HCT116 (cell line): ENCODE data around the gene IREB2. TPM values are rescaled to one million over a fixed set of nuclear protein-coding genes. Genes with fewer than 3 reads are reported as not detected.

Experiments used
- ATAC-seq: fragments of 200-7000 bp; cut with Tn5 transposase; 2 replicates; pipeline ENCODE4 v1.9.1; 2020; ENCODE audit warnings: mild to moderate bottlenecking, moderate library complexity
- BruUV-seq: library from RNA; stranded (reverse); fragments of 400-500 nt; replicated peaks from 2 replicates; lab custom pipeline; 2021; lab: Mats Ljungman, UMichigan
- CTCF ChIA-PET: fragments of 300-600 bp; sonication (Branson Sonifier 250); formaldehyde crosslinking; loops from one replicate; lab custom pipeline; 2021; ENCODE audit warnings: antibody characterized with exemption; lab: Charles Lee
- POLR2A ChIA-PET: fragments of 300-600, 350-600 bp; sonication (Branson Sonifier 250); formaldehyde crosslinking; loops from one replicate; lab custom pipeline; 2021; ENCODE audit warnings: antibody characterized with exemption; lab: Charles Lee
- RAD21 ChIA-PET, 2 experiments: fragments of 300-600 bp; sonication (Branson Sonifier 250); formaldehyde crosslinking; loops; one replicate each; lab custom pipeline; 2023; ENCODE audit warnings: low total read pairs in 2 of 2; ENCODE audit not compliant: uncharacterized antibody in 2 of 2, unreplicated experiment in 2 of 2, low non-redundant PET in 1 of 2; lab: Charles Lee
- DNase-seq: peaks from one replicate; pipeline ENCODE4 v3.0.0-alpha.2; 2010; ENCODE audit warnings: low read depth, low spot score
- H2AFZ ChIP-seq: fragments of 200-600 bp; shearing (Covaris generic), sonication (generic); 2 replicates; pipeline ENCODE4 v1.6.1; 2017; ENCODE audit warnings: low read depth, mixed run types, mixed read lengths, antibody characterized with exemption, low read length; ENCODE audit not compliant: poor library complexity, severe bottlenecking
- H3K27ac ChIP-seq: 2 replicates; pipeline ENCODE4 v1.5.1; 2012; ENCODE audit warnings: low read depth, low read length
- H3K27me3 ChIP-seq: fragments of 200-600 bp; sonication (generic); 2 replicates; pipeline ENCODE4 v1.6.1; 2016; ENCODE audit warnings: mixed run types, low read length, mixed read lengths; ENCODE audit not compliant: insufficient read depth
- H3K36me3 ChIP-seq, 2 experiments: fragments of 200-500 bp in 1 of 2; fragments of 200-600 bp in 1 of 2; sonication (Bioruptor generic) in 1 of 2; sonication (generic) in 1 of 2; 2 replicates each; pipeline versions ENCODE4 v1.5.1 to v1.6.1; 2014 to 2016; ENCODE audit warnings: low read length in 2 of 2, inconsistent platforms in 1 of 2, mixed read lengths in 1 of 2, mixed run types in 1 of 2; ENCODE audit not compliant: insufficient read depth in 2 of 2, control insufficient read depth in 1 of 2
- H3K4me1 ChIP-seq, 2 experiments: fragments of 200-600 bp in 1 of 2; sonication (generic) in 1 of 2; 2 replicates each; pipeline versions ENCODE4 v1.5.1 to v1.6.1; 2012 to 2017; ENCODE audit warnings: low read length in 2 of 2, inconsistent platforms in 1 of 2, mild to moderate bottlenecking in 1 of 2, mixed read lengths in 1 of 2, mixed run types in 1 of 2, moderate library complexity in 1 of 2; ENCODE audit not compliant: insufficient read depth in 2 of 2, control insufficient read depth in 1 of 2
- H3K4me2 ChIP-seq: fragments of 200-600 bp; sonication (generic); 2 replicates; pipeline ENCODE4 v1.6.1; 2017; ENCODE audit warnings: mixed run types, low read length, mixed read lengths
- H3K4me3 ChIP-seq, 2 experiments: fragments of 200-600 bp in 1 of 2; sonication (generic) in 1 of 2; replicated peaks in 1 of 2; 2 replicates each; pipeline ENCODE4 v1.5.1; 2011 to 2016; ENCODE audit warnings: low read length in 2 of 2, control low read depth in 1 of 2, low read depth in 1 of 2, mild to moderate bottlenecking in 1 of 2, mixed read lengths in 1 of 2, mixed run types in 1 of 2
- H3K79me2 ChIP-seq: fragments of 200-600 bp; sonication (generic); 2 replicates; pipeline ENCODE4 v1.6.1; 2017; ENCODE audit warnings: mild to moderate bottlenecking, mixed run types, low read length, moderate library complexity, mixed read lengths; ENCODE audit not compliant: insufficient read depth
- H3K9ac ChIP-seq: fragments of 200-600 bp; sonication (generic); 2 replicates; pipeline ENCODE4 v1.6.1; 2016; ENCODE audit warnings: low read length, mixed read lengths
- H3K9me2 ChIP-seq: fragments of 200-600 bp; sonication (generic), shearing (Covaris generic); 2 replicates; pipeline ENCODE4 v1.6.1; 2017; ENCODE audit warnings: mixed run types, mild to moderate bottlenecking, moderate library complexity; ENCODE audit not compliant: insufficient read depth
- H3K9me3 ChIP-seq, 2 experiments: fragments of 200-500 bp in 1 of 2; fragments of 200-600 bp in 1 of 2; sonication (Bioruptor generic) in 1 of 2; sonication (generic) in 1 of 2; 2 replicates each; pipeline ENCODE4 v1.6.1; 2014 to 2017; ENCODE audit warnings: low read length in 2 of 2, mixed read lengths in 2 of 2, inconsistent platforms in 1 of 2, low read depth in 1 of 2, mild to moderate bottlenecking in 1 of 2, mixed run types in 1 of 2, moderate library complexity in 1 of 2; ENCODE audit not compliant: control insufficient read depth in 1 of 2, insufficient read depth in 1 of 2
- H4K20me1 ChIP-seq: fragments of 200-600 bp; sonication (generic), shearing (Covaris generic); 2 replicates; pipeline ENCODE4 v1.6.1; 2017; ENCODE audit warnings: mixed run types, mild to moderate bottlenecking, moderate library complexity; ENCODE audit not compliant: insufficient read depth
- CBX3 ChIP-seq: IDR thresholded peaks from 2 replicates; pipeline ENCODE4 v1.6.1; 2012; ENCODE audit warnings: low read depth
- CEBPB ChIP-seq: IDR thresholded peaks from 2 replicates; pipeline ENCODE4 v1.6.1; 2012; ENCODE audit warnings: low read depth
- EZH2phosphoT487 ChIP-seq: fragments of 200-600 bp; IDR thresholded peaks from 2 replicates; pipeline ENCODE4 v1.6.1; 2018; ENCODE audit warnings: antibody characterized with exemption, borderline replicate concordance
- FOSL1 ChIP-seq: IDR thresholded peaks from 2 replicates; pipeline ENCODE4 v1.6.1; 2012; ENCODE audit warnings: low read depth
- JUND ChIP-seq: IDR thresholded peaks from 2 replicates; pipeline ENCODE4 v1.6.1; 2012
- SIN3A ChIP-seq: IDR thresholded peaks from 2 replicates; pipeline ENCODE4 v1.6.1; 2012; ENCODE audit warnings: low read depth
- SP1 ChIP-seq: IDR thresholded peaks from 2 replicates; pipeline ENCODE4 v1.6.1; 2012; ENCODE audit warnings: low read depth
- SRF ChIP-seq: IDR thresholded peaks from 2 replicates; pipeline ENCODE4 v1.6.1; 2012; ENCODE audit warnings: low read depth
- TCF7L2 ChIP-seq: IDR thresholded peaks from 2 replicates; pipeline ENCODE4 v1.7.0; 2011; ENCODE audit warnings: borderline replicate concordance, inconsistent platforms; ENCODE audit not compliant: insufficient read depth, insufficient read length; ENCODE audit errors: extremely low read depth
- YY1 ChIP-seq: IDR thresholded peaks from 2 replicates; pipeline ENCODE4 v1.6.1; 2011; ENCODE audit warnings: low read length, low read depth, moderate library complexity, mild to moderate bottlenecking; ENCODE audit not compliant: insufficient replicate concordance; ENCODE audit errors: extremely low read depth
- ZNF274 ChIP-seq: fragments of 200-500 bp; sonication (Bioruptor generic); IDR thresholded peaks from 2 replicates; pipeline ENCODE4 v1.6.1; 2014; ENCODE audit warnings: mild to moderate bottlenecking, low read depth, low read length, inconsistent platforms
- intact Hi-C: fragments of 100-400 bp; cut with micrococcal nuclease; formaldehyde crosslinking; loops from 2 replicates; pipeline ENCODE4 v1.10.0; 2022
- total RNA-seq: library from RNA; stranded (reverse); gene quantifications from one replicate; pipeline ENCODE4 v1.2.1, GENCODE V29; 2021; ENCODE audit not compliant: unreplicated experiment
- TF ChIP-seq, protein P1 (sequence below): IDR thresholded peaks from 2 replicates; pipeline ENCODE4 v1.6.1; 2012
- TF ChIP-seq, protein P2 (sequence below): IDR thresholded peaks from 2 replicates; pipeline ENCODE4 v1.6.1; 2012
- TF ChIP-seq, protein P3 (sequence below), 3 experiments: fragments of 200-600 bp in 1 of 3; sonication (generic) in 1 of 3; IDR thresholded peaks in 2 of 3; conservative IDR thresholded peaks in 1 of 3; 2 replicates each; pipeline ENCODE4 v1.5.1; 2012 to 2017; ENCODE audit warnings: low read depth in 2 of 3, low read length in 2 of 3, antibody characterized with exemption in 1 of 3, borderline replicate concordance in 1 of 3, control low read depth in 1 of 3, mild to moderate bottlenecking in 1 of 3, mixed read lengths in 1 of 3, mixed run types in 1 of 3, moderate library complexity in 1 of 3; ENCODE audit not compliant: insufficient read depth in 1 of 3
- TF ChIP-seq, protein P4 (sequence below): IDR thresholded peaks from 2 replicates; pipeline ENCODE4 v1.6.1; 2011; ENCODE audit warnings: mild to moderate bottlenecking, low read length, moderate library complexity; ENCODE audit not compliant: insufficient replicate concordance; ENCODE audit errors: extremely low read depth

Gene IREB2
- total RNA-seq, 1 experiment from 2014 or later = 57.6 TPM

DNA sequence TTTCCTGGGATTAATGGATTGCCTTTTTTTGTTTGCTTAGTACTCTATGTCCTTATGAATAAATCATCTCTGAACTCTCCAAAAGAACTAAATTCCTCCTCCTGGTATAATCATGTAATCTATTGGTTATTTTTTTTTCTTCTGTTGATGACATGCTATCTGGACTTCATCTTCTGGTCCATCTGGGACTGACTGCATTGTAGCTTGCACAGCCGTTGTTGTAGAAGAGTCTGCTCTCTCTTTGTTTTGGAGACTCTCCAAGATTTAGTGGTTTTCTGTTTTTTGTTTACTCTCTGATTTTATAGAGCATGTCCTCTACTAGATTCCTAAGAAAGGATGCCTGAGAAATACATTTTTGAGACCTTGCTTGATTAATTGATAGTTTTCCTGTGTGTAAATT, 19.1 kb downstream of the IREB2 start:
- RAD21 ChIA-PET = no interaction called here
- Histone ChIP-seq H3K79me2 (peaks cover 100% of the 10 kb centered on the region), H3K9me2 (no peaks in the 10 kb centered on the region)
- POLR2A ChIA-PET = no interaction called here
- TF ChIP-seq CBX3 (no peak), SP1 (no peak), CEBPB (no peak), SIN3A (no peak), ZNF274 (no peak), JUND (no peak), YY1 (no peak), SRF (no peak), TCF7L2 (no peak), FOSL1 (no peak), EZH2phosphoT487 (no peak)
- TF ChIP-seq, protein P1, sequence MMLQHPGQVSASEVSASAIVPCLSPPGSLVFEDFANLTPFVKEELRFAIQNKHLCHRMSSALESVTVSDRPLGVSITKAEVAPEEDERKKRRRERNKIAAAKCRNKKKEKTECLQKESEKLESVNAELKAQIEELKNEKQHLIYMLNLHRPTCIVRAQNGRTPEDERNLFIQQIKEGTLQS = no peak
- TF ChIP-seq, protein P2, sequence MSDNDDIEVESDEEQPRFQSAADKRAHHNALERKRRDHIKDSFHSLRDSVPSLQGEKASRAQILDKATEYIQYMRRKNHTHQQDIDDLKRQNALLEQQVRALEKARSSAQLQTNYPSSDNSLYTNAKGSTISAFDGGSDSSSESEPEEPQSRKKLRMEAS = no peak
- TF ChIP-seq, protein P3, sequence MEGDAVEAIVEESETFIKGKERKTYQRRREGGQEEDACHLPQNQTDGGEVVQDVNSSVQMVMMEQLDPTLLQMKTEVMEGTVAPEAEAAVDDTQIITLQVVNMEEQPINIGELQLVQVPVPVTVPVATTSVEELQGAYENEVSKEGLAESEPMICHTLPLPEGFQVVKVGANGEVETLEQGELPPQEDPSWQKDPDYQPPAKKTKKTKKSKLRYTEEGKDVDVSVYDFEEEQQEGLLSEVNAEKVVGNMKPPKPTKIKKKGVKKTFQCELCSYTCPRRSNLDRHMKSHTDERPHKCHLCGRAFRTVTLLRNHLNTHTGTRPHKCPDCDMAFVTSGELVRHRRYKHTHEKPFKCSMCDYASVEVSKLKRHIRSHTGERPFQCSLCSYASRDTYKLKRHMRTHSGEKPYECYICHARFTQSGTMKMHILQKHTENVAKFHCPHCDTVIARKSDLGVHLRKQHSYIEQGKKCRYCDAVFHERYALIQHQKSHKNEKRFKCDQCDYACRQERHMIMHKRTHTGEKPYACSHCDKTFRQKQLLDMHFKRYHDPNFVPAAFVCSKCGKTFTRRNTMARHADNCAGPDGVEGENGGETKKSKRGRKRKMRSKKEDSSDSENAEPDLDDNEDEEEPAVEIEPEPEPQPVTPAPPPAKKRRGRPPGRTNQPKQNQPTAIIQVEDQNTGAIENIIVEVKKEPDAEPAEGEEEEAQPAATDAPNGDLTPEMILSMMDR (IDR thresholded peaks at IDR 0.05 in 2 of 3, conservative IDR thresholded peaks at IDR 0.05 in 1 of 3; ENCODE audit: borderline replicate concordance in 1 of 3, insufficient read depth in 1 of 3, low read depth in 2 of 3, low read length in 2 of 3) = no peak
- TF ChIP-seq, protein P4, sequence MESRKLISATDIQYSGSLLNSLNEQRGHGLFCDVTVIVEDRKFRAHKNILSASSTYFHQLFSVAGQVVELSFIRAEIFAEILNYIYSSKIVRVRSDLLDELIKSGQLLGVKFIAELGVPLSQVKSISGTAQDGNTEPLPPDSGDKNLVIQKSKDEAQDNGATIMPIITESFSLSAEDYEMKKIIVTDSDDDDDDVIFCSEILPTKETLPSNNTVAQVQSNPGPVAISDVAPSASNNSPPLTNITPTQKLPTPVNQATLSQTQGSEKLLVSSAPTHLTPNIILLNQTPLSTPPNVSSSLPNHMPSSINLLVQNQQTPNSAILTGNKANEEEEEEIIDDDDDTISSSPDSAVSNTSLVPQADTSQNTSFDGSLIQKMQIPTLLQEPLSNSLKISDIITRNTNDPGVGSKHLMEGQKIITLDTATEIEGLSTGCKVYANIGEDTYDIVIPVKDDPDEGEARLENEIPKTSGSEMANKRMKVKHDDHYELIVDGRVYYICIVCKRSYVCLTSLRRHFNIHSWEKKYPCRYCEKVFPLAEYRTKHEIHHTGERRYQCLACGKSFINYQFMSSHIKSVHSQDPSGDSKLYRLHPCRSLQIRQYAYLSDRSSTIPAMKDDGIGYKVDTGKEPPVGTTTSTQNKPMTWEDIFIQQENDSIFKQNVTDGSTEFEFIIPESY = no peak
- TF ChIP-seq, all 23 proteins: peak for 0
- peaks cover 0 to 7% of the 10 kb centered on the region in 2 experiments; a peak in 1 of 4 replicates for H3K4me1 ChIP-seq
- no peak overlapping the region for H2AFZ ChIP-seq
- ATAC-seq (no peak), DNase-seq (no peak)
- no peak overlapping the region for H3K4me3 ChIP-seq
- no peaks in the 10 kb centered on the region for H3K27me3 ChIP-seq
- no peak overlapping the region for H3K27ac ChIP-seq
- peaks cover 22% of the 10 kb centered on the region; the same call in 1 of the 2 replicates for H4K20me1 ChIP-seq
- H3K9me3 ChIP-seq = no peaks in the 10 kb centered on the region
- intact Hi-C loops = no loop called here
- H3K9ac ChIP-seq = no peak overlapping the region
- CTCF ChIA-PET = no interaction called here
- no peaks in the 10 kb centered on the region for H3K36me3 ChIP-seq
- no TSS peak for BruUV-seq
- no peak overlapping the region for H3K4me2 ChIP-seq
